PC-9 (cell line): ENCODE data around the gene TRAM2. TPM values are rescaled to one million over a fixed set of nuclear protein-coding genes. Genes with fewer than 3 reads are reported as not detected.

ENCODE experiments used
- BruUV-seq: library from RNA; stranded (reverse); fragments of 400-500 nt; replicated peaks from 2 replicates; lab custom pipeline; 2021; lab: Mats Ljungman, UMichigan
- CTCF ChIA-PET: fragments of 300-600 bp; sonication (Branson Sonifier 250); formaldehyde crosslinking; loops from one replicate; lab custom pipeline; 2022; ENCODE audit warnings: antibody characterized with exemption; lab: Charles Lee
- POLR2A ChIA-PET: fragments of 300-600 bp; sonication (Branson Sonifier 250); formaldehyde crosslinking; loops from one replicate; lab custom pipeline; 2022; ENCODE audit warnings: antibody characterized with exemption; ENCODE audit not compliant: unreplicated experiment; lab: Charles Lee
- DNase-seq, 2 experiments: peaks; one replicate each; pipeline versions ENCODE4 v3.0.0 to v3.0.0-alpha.2; 2015 to 2022; ENCODE audit warnings: mixed read lengths in 1 of 2
- H2AFZ ChIP-seq: fragments of 200-600 bp; sonication (generic); 2 replicates; pipeline ENCODE4 v1.8.1; 2017; ENCODE audit warnings: antibody characterized with exemption
- H3F3A ChIP-seq: fragments of 200-600 bp; sonication (generic); 2 replicates; pipeline ENCODE4 v1.8.1; 2017; ENCODE audit warnings: antibody characterized with exemption, mild to moderate bottlenecking, low read depth; ENCODE audit not compliant: insufficient read depth
- H3K27ac ChIP-seq: fragments of 200-600 bp; sonication (generic); 2 replicates; pipeline ENCODE4 v1.6.1; 2016; ENCODE audit warnings: mixed run types
- H3K27me3 ChIP-seq: fragments of 200-600 bp; sonication (generic); 2 replicates; pipeline ENCODE4 v1.6.1; 2016; ENCODE audit warnings: low read depth, mixed run types; ENCODE audit not compliant: insufficient read depth
- H3K36me3 ChIP-seq: fragments of 200-600 bp; sonication (generic); 2 replicates; pipeline ENCODE4 v1.6.1; 2016; ENCODE audit warnings: low read depth, mixed run types
- H3K4me1 ChIP-seq: fragments of 200-600 bp; sonication (generic); replicated peaks from 2 replicates; pipeline ENCODE4 v1.6.1; 2016; ENCODE audit warnings: mixed run types; ENCODE audit not compliant: insufficient read depth
- H3K4me2 ChIP-seq: fragments of 200-600 bp; sonication (generic); 2 replicates; pipeline ENCODE4 v1.6.1; 2017; ENCODE audit warnings: mixed run types
- H3K4me3 ChIP-seq: fragments of 200-600 bp; sonication (generic); 2 replicates; pipeline ENCODE4 v1.6.1; 2016; ENCODE audit warnings: mixed run types
- H3K79me2 ChIP-seq: fragments of 200-600 bp; sonication (generic); 2 replicates; pipeline ENCODE4 v1.6.1; 2017; ENCODE audit warnings: low read depth, mixed run types
- H3K9me2 ChIP-seq: fragments of 200-600 bp; sonication (generic); 2 replicates; pipeline ENCODE4 v1.8.1; 2017; ENCODE audit warnings: mild to moderate bottlenecking; ENCODE audit not compliant: insufficient read depth
- H3K9me3 ChIP-seq: fragments of 200-600 bp; sonication (generic); 2 replicates; pipeline ENCODE4 v1.8.1; 2016; ENCODE audit warnings: low read depth; ENCODE audit not compliant: insufficient read depth
- H4K20me1 ChIP-seq: fragments of 200-600 bp; sonication (generic); 2 replicates; pipeline ENCODE4 v1.8.1; 2017; ENCODE audit not compliant: insufficient read depth
- EZH2 ChIP-seq: fragments of 200-600 bp; sonication (generic); IDR thresholded peaks from 2 replicates; pipeline ENCODE4 v1.8.0; 2017; ENCODE audit warnings: antibody characterized with exemption, low read depth
- intact Hi-C: fragments of 100-400 bp; cut with micrococcal nuclease; formaldehyde crosslinking; loops from one replicate; pipeline ENCODE4 v1.10.0; 2022; ENCODE audit not compliant: unreplicated experiment
- total RNA-seq: library from RNA; stranded (reverse); gene quantifications from 2 replicates; pipeline ENCODE4 v1.2.3, GENCODE V29; 2021
- TF ChIP-seq, protein P1 (sequence below): fragments of 200-600 bp; sonication (generic); conservative IDR thresholded peaks from 2 replicates; pipeline ENCODE4 v1.6.1; 2017; ENCODE audit warnings: mixed run types, antibody characterized with exemption, mild to moderate bottlenecking, moderate library complexity

The TRAM2 gene
- total RNA-seq, 1 experiment from 2014 or later = 40.9 TPM

DNA sequence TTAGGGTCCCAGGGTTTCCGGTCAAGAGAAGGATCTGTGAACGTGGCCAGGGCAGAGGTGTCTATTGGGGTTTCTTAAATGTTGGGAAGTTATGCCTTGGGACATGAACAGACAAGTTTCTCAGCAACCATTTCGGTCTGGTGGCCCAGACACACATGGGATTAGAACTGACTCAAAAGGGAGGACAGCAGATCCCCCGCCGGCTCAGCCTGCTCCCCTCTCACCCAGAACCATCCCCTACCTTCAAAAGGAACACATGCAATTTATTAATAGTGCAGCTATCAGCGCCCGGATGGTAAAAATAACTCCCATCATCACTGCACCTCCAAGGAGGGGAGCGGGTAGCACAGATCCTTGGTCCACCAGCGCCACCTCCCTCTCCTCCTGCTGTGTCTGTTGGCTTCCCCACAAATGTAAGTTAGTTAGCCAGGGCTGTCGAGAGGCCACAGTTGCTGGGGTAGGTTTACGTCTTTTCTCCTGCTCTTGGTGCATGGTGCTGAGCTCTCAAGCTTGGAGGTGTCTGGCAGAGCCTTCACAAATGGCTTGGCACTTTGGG is 77.1 kb downstream of the TRAM2 start:
- Histone ChIP-seq H3K27me3 (no peaks in the 10 kb centered on the region), H3K79me2 (no peaks in the 10 kb centered on the region), H3K27ac (no peak overlapping the region), H3K4me3 (no peak overlapping the region), H3K9me3 (no peaks in the 10 kb centered on the region), H3K9me2 (no peaks in the 10 kb centered on the region), H2AFZ (no peak overlapping the region), H3K4me2 (no peak overlapping the region), H4K20me1 (peaks cover 7% of the 10 kb centered on the region; the same call in 1 of the 2 replicates), H3F3A (peaks cover 22% of the 10 kb centered on the region), H3K4me1 (peaks cover 24% of the 10 kb centered on the region), H3K36me3 (no peaks in the 10 kb centered on the region)
- intact Hi-C loops = no loop called here
- CTCF ChIA-PET = no interaction called here
- TF ChIP-seq, protein P1, sequence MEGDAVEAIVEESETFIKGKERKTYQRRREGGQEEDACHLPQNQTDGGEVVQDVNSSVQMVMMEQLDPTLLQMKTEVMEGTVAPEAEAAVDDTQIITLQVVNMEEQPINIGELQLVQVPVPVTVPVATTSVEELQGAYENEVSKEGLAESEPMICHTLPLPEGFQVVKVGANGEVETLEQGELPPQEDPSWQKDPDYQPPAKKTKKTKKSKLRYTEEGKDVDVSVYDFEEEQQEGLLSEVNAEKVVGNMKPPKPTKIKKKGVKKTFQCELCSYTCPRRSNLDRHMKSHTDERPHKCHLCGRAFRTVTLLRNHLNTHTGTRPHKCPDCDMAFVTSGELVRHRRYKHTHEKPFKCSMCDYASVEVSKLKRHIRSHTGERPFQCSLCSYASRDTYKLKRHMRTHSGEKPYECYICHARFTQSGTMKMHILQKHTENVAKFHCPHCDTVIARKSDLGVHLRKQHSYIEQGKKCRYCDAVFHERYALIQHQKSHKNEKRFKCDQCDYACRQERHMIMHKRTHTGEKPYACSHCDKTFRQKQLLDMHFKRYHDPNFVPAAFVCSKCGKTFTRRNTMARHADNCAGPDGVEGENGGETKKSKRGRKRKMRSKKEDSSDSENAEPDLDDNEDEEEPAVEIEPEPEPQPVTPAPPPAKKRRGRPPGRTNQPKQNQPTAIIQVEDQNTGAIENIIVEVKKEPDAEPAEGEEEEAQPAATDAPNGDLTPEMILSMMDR = no peak
- no peak for TF ChIP-seq EZH2
- no TSS peak for BruUV-seq
- POLR2A ChIA-PET = no interaction called here
- no peak for DNase-seq

DNA sequence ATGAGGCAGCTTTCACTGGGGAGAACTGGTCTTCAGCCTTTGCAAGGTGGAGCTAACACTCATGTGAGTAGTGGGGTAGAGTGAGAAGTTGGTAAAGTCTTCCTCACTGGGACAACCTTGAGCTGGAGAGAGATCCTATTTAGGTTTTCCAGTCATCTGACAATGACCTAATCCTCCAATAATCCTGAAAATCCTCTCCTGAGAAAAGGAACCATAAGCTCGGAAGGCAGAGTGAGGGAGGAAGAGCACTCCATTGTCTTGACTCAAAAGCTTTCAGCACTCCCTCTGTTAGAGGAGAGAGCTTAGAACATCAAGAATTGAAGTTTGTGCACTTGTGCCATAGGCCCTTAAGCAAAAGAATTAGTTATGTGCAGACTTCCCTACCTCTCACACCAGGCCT is 77.8 kb downstream of the TRAM2 start:
- ChIA-PET POLR2A (no interaction called here), CTCF (interaction anchor here (0.6 kb wide), 1 partner anchor 91 kb away, joined by 5 read pairs; no protein-coding TSS in a partner anchor)
- DNase-seq = no peak
- H3F3A ChIP-seq = peaks cover 19% of the 10 kb centered on the region
- peaks cover 7% of the 10 kb centered on the region; the same call in 1 of the 2 replicates for H4K20me1 ChIP-seq
- no peak overlapping the region for H3K27ac ChIP-seq
- no peak overlapping the region for H3K4me2 ChIP-seq
- peaks cover 20% of the 10 kb centered on the region for H3K4me1 ChIP-seq
- H3K4me3 ChIP-seq = no peak overlapping the region
- no peaks in the 10 kb centered on the region for H3K79me2 ChIP-seq
- H3K27me3 ChIP-seq = no peaks in the 10 kb centered on the region
- no TSS peak for BruUV-seq
- no peaks in the 10 kb centered on the region for H3K36me3 ChIP-seq
- no peaks in the 10 kb centered on the region for H3K9me2 ChIP-seq
- TF ChIP-seq EZH2 = no peak
- TF ChIP-seq, protein P1 = no peak
- no peaks in the 10 kb centered on the region for H3K9me3 ChIP-seq
- intact Hi-C loops = no loop called here
- no peak overlapping the region for H2AFZ ChIP-seq

DNA sequence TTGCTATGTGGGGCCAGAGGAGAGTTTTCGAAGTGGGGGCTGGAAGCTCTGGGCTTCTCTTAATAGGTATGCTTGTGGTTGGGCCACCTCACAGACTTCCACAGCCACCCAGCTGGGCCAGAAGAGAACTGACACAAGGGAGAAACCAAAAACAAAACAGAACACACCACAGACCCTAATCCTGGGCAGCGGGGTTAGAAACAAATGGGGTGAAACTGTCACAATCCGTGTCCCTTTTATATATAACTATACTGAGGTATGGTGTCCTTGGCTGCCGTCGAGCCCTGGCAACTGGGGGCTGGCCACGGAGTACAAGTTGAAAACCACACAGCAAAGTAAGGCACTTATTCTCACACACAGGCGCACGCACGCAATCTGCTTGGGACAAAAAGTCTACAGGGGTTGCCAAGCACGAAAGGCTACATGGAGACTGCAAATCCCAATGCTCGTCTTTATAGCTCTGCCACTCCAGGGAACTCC is 78.3 kb downstream of the TRAM2 start:
- Histone ChIP-seq H3K27ac (no peak overlapping the region), H3K4me1 (peaks cover 18% of the 10 kb centered on the region), H3F3A (peaks cover 17% of the 10 kb centered on the region), H3K27me3 (no peaks in the 10 kb centered on the region), H3K36me3 (no peaks in the 10 kb centered on the region), H3K4me3 (no peak overlapping the region), H2AFZ (no peak overlapping the region), H3K9me3 (no peaks in the 10 kb centered on the region), H4K20me1 (peaks cover 7% of the 10 kb centered on the region; the same call in 1 of the 2 replicates), H3K79me2 (no peaks in the 10 kb centered on the region), H3K9me2 (no peaks in the 10 kb centered on the region), H3K4me2 (no peak overlapping the region)
- no TSS peak for BruUV-seq
- intact Hi-C loops = no loop called here
- ChIA-PET POLR2A (no interaction called here), CTCF (no interaction called here)
- no peak for TF ChIP-seq EZH2
- TF ChIP-seq, protein P1 = no peak
- DNase-seq = no peak
